GM21390 (cell line): ENCODE data around the gene NARF.
"Not testable (repeated sequence)": the region's sequence is repeated elsewhere in the genome, so short reads cannot be mapped to it uniquely, and the experiment has no call there.

ENCODE experiments used
- ATAC-seq: cut with Tn5 transposase; IDR thresholded peaks from one replicate; pipeline ENCODE4 v1.9.1; 2021; ENCODE audit not compliant: unreplicated experiment

NARF gene

GRCh38 chr17:82445542-82445941, 13.0 kb upstream of the NARF start:
- ATAC-seq = no peak

GRCh38 chr17:82446124-82446523, 12.4 kb upstream of the NARF start:
- no peak for ATAC-seq

- no peak for ATAC-seq
Observed at GRCh38 chr17:82446649-82447048, 11.9 kb upstream of the NARF start.

DNA sequence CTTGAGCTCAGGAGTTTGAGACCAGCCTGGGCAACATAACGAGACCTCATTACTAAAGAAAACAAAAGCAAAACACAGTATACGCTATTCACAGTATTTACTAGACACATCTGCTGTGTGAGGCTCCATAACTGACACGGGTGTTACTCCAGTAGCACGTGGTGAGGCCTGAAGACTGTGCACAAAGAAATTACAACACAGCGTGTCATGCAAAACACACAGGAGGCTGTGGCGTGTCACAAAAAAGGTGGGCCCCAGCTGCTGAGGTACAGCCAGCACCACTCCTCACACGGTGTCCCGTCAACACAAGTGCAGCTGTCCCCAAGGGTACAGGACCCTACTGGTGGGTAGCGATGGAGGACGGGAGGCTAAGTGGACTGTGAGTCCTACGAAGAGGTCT, 10.7 kb upstream of the NARF start:
- no peak for ATAC-seq

DNA sequence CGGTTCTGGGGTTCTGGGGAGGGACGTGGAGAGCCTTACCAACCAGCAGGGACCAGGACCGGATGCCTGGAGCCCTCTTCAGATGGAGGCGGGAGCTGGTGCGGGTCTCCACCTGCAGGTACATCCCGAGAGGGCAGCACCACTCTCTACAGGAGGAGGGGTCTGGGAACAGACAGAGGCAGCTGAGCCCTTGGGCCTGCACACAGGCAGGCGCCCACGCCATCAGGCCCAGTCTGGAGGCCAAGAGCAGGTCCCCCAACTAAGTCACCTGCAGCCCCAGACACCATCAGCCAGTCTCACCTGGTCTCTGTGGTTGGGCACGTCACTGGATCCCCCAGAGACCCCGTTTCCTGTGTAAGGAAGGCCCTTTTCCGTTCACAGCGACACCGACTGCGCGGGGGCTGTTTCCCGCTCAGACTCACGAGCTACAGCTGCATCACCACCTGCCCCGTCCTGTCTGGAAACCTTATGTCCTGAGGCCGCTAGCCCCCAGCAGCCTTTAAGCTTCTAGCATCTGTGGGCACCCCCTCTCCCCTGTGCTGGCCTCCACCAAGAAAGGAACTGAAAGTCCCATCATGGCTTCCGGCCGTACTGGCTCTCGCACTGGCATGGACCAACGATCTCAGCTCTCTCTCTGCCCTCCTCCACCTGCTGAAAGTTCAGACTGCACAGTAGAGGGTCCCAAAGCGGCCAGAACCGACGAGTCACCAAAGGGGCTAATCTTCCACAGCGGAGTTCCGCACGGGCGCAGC, 9.2 kb upstream of the NARF start:
- peak; percentile 44 for ATAC-seq

- no peak for ATAC-seq
Observed at GRCh38 chr17:82449883-82450356, 8.6 kb upstream of the NARF start.

DNA sequence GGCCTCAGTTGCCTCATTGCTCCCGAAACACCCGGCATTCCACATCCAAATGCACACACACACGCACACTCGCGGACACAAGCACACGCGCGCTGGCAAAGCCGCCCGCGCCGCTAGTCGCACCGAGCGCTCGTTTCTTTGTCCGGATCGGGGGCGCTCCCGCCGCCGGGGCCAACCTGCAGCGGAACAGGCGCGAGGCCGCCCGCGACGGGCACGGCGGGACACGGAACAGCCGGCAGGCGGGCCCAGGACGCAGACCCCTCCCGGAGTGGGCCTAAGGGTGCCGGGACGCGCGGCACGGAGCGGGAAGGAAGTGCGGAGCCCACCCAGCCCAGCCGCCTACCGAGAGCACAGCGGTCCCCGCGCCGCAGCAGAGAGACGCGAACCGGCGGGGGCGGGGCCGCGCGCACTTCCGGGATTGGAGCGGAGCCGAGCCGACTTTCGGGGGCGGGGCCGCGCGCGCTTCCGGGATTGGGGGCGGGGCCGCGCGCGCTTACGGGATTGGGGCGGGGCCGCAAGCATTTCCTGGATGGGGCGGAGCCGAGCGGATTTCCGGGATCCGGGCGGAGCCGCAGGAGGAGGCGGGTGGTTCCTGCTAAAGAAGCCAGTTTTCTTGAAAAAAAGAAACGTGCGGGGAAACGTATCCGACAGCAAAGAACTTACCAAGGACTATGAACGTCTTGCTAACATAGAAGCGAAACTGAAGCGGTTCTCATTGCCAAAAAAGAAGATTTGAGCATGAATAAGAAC, 8.0 kb upstream of the NARF start, which contains the start of gene CYBC1:
CYBC1 (minus strand) TSS at position 396 of the 750 bp plus-strand sequence. CDS start 1,498 bp downstream, outside the sequence.
- peak; percentile 56 for ATAC-seq

GRCh38 chr17:82452162-82452561, 6.4 kb upstream of the NARF start:
- no peak for ATAC-seq

DNA sequence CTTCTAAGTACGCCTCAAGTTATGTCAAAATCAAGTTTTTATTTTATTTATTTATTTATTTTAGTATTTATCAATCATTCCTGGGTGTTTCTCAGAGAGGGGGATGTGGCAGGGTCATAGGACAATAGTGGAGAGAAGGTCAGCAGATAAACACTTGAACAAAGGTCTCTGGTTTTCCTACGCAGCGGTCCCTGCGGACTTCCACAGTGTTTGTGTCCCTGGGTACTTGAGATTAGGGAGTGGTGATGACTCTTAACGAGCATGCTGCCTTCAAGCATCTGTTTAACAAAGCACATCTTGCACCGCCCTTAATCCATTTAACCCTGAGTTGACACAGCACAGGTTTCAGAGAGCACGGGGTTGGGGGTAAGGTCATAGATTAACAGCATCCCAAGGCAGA, 5.4 kb upstream of the NARF start:
- ATAC-seq = not testable (repeated sequence)

- ATAC-seq = not testable (repeated sequence)
Observed at GRCh38 chr17:82453706-82454105, 4.8 kb upstream of the NARF start.

DNA sequence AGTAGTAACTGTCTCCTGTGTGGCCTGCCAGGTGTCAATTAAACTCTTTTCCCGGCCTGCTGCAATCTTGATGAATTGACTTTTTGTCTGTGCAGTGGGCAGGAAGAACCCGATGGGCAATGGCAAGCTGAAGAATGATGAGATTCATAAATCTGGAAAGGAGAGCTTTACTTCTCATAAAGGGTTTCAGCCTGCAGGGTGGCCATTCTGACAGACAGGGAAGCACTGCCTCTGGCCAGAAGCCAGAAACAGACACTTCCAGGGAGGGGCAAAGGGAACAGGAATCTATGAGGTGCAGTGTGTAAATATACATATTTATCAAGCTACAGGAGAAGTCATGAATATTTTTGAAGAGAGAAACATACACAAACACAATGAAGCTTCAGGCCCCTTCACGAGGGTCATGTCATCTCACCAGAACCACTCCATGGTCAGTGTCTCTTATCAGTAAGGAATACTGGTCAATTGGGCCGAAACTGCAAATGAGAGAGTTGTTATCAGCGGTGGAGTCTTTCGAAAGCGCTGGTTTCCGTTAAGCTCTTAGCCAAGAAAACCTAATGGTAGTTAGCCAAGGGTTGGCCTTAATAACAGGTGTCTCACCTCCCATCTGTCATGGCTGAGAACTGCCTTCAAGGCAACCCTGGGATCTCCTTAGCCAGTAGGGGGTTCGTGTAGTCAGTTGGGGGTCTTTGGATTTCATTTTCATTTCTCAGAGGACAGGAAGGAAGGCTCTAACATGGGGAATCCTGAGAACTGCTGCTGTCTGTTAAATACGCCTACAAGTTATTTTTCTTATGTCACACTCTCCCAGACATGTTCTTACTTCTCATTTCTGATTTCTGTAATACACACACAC, 1.2 kb upstream of the NARF start:
- no peak for ATAC-seq

DNA sequence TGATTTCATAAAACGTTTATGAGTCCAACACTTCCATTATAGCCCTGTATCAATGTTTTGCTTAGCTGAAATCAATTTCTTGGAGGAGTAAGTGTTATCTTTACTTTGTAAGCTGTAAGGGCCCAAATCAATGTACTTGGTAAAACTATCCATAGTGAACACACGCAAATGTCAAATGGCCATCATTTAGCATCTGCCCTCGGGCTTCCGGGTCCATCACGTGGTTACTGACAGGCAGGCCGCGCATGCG, 687 bp upstream of the NARF start:
- ATAC-seq = no peak

- ATAC-seq = peak; percentile 25
Observed at GRCh38 chr17:82458885-82459424, 414 bp downstream of the NARF start.

DNA sequence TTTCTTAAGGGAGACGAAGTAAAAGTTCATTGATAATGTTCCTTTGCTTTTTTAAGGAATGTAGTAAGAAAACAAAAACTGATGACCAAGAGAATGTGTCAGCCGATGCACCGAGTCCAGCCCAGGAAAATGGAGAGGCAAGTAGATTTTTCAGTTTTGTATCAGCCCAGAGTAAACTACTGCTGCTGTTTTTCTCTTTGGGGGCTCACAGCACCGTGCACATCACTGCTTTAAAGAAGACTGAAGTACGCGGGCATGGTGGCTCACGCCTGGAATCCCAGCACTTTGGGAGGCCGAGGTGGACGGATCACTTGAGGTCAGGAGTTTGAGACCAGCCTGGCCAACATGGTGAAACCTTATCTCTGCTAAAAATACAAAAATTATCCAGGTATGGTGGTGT, 1.4 kb downstream of the NARF start:
- ATAC-seq = not testable (repeated sequence)

GRCh38 chr17:82461827-82462524, 3.4 kb downstream of the NARF start:
- no peak for ATAC-seq

GRCh38 chr17:82463391-82463790, 4.8 kb downstream of the NARF start:
- ATAC-seq = no peak

GRCh38 chr17:82463925-82464566, 5.5 kb downstream of the NARF start:
- no peak for ATAC-seq

DNA sequence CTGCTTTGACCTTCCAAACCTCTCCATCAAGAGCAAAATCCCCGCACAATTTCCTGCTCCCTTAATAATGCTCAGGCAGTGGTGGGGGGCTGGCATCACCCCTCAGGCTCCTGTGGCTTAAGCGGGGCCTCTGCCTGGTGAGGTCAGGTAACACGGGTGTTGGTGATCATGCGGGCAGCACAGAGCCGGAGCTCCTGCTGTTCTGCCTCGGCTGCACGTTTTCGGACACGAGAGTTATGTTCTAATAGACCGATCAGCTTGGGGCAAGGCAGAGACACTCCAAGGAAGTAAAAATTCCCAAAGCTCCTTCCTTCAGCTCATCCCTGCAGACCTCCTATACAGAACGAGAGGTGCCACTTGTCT, 6.0 kb downstream of the NARF start:
- no peak for ATAC-seq

- no peak for ATAC-seq
Observed at GRCh38 chr17:82465023-82465603, 6.6 kb downstream of the NARF start.

GRCh38 chr17:82468692-82469091, 10.2 kb downstream of the NARF start:
- no peak for ATAC-seq
